H9 (cell line): ENCODE measurements around the gene SEZ6. TPM values are rescaled to one million over a fixed set of nuclear protein-coding genes. Genes with fewer than 3 reads are reported as not detected.

Experiments
- DNase-seq: peaks from one replicate; pipeline ENCODE4 v3.0.0-alpha.2; 2017
- H2AFZ ChIP-seq: one replicate; pipeline ENCODE4 v1.6.1; 2013; ENCODE audit warnings: mild to moderate bottlenecking, low read length, control low read depth, moderate library complexity
- H2AK5ac ChIP-seq: 2 replicates; pipeline ENCODE4 v1.6.1; 2013; ENCODE audit warnings: low read length, control low read depth, mixed read lengths; ENCODE audit not compliant: insufficient read length
- H2BK120ac ChIP-seq: one replicate; pipeline ENCODE4 v1.6.1; 2013; ENCODE audit warnings: low read depth, mild to moderate bottlenecking, low read length, control low read depth, inconsistent platforms; ENCODE audit not compliant: poor library complexity, severe bottlenecking
- H2BK12ac ChIP-seq: 2 replicates; pipeline ENCODE4 v1.6.1; 2013; ENCODE audit warnings: low read length, control low read depth, mixed read lengths, low read depth; ENCODE audit not compliant: insufficient read length
- H2BK15ac ChIP-seq: 2 replicates; pipeline ENCODE4 v1.6.1; 2013; ENCODE audit warnings: low read depth, low read length, control low read depth
- H2BK20ac ChIP-seq: one replicate; pipeline ENCODE4 v1.6.1; 2013; ENCODE audit warnings: low read depth, mild to moderate bottlenecking, low read length, control low read depth, inconsistent platforms; ENCODE audit not compliant: poor library complexity, severe bottlenecking
- H2BK5ac ChIP-seq: 2 replicates; pipeline ENCODE4 v1.6.1; 2013; ENCODE audit warnings: low read length, control low read depth, mixed read lengths; ENCODE audit not compliant: insufficient read length
- H3K14ac ChIP-seq: 2 replicates; pipeline ENCODE4 v1.6.1; 2013; ENCODE audit warnings: low read length, control low read depth; ENCODE audit not compliant: insufficient read depth
- H3K18ac ChIP-seq: 2 replicates; pipeline ENCODE4 v1.6.1; 2013; ENCODE audit warnings: low read depth, mild to moderate bottlenecking, mixed read lengths, low read length, control low read depth; ENCODE audit not compliant: insufficient read length
- H3K23ac ChIP-seq: 2 replicates; pipeline ENCODE4 v1.6.1; 2013; ENCODE audit warnings: low read length, control low read depth, mixed read lengths, low read depth; ENCODE audit not compliant: insufficient read length
- H3K23me2 ChIP-seq: 2 replicates; pipeline ENCODE4 v1.6.1; 2013; ENCODE audit warnings: low read depth, mild to moderate bottlenecking, mixed read lengths, low read length, control low read depth; ENCODE audit not compliant: insufficient read length, poor library complexity, severe bottlenecking
- H3K27ac ChIP-seq: 2 replicates; pipeline ENCODE4 v1.5.1; 2013; ENCODE audit warnings: low read length, control low read depth, mixed read lengths, low read depth; ENCODE audit not compliant: insufficient read length
- H3K27me3 ChIP-seq: 2 replicates; pipeline ENCODE4 v1.6.1; 2013; ENCODE audit warnings: low read length, control low read depth, inconsistent platforms; ENCODE audit not compliant: insufficient read depth
- H3K4ac ChIP-seq: 2 replicates; pipeline ENCODE4 v1.6.1; 2013; ENCODE audit warnings: low read depth, mild to moderate bottlenecking, control low read depth, inconsistent platforms, low read length, moderate library complexity
- H3K4me1 ChIP-seq: 2 replicates; pipeline ENCODE4 v1.6.1; 2013; ENCODE audit warnings: low read length, control low read depth, inconsistent platforms; ENCODE audit not compliant: insufficient read depth
- H3K4me2 ChIP-seq: 2 replicates; pipeline ENCODE4 v1.6.1; 2013; ENCODE audit warnings: low read length, control low read depth, mixed read lengths; ENCODE audit not compliant: insufficient read length, insufficient read depth
- H3K56ac ChIP-seq: 2 replicates; pipeline ENCODE4 v1.6.1; 2013; ENCODE audit warnings: low read depth, mild to moderate bottlenecking, mixed read lengths, low read length, control low read depth; ENCODE audit not compliant: insufficient read length
- H3K79me1 ChIP-seq: 2 replicates; pipeline ENCODE4 v1.6.1; 2013; ENCODE audit warnings: low read depth, mild to moderate bottlenecking, moderate library complexity, low read length, control low read depth, inconsistent platforms; ENCODE audit not compliant: insufficient read depth, poor library complexity, severe bottlenecking
- H3K79me2 ChIP-seq: 2 replicates; pipeline ENCODE4 v1.6.1; 2013; ENCODE audit warnings: low read length, control low read depth, inconsistent platforms; ENCODE audit not compliant: insufficient read depth
- H3K9ac ChIP-seq: 2 replicates; pipeline ENCODE4 v1.6.1; 2013; ENCODE audit warnings: low read length, control low read depth, mixed read lengths; ENCODE audit not compliant: insufficient read length; ENCODE audit errors: extremely low read depth
- H3K9me3 ChIP-seq: one replicate; pipeline ENCODE4 v1.6.1; 2013; ENCODE audit warnings: low read depth, low read length, inconsistent platforms; ENCODE audit not compliant: control insufficient read depth
- H3T11ph ChIP-seq: one replicate; pipeline ENCODE4 v1.6.1; 2013; ENCODE audit warnings: mild to moderate bottlenecking, low read length, control low read depth, inconsistent platforms
- H4K20me1 ChIP-seq: one replicate; pipeline ENCODE4 v1.6.1; 2013; ENCODE audit not compliant: control insufficient read depth, insufficient read length, insufficient read depth
- H4K5ac ChIP-seq: 2 replicates; pipeline ENCODE4 v1.6.1; 2013; ENCODE audit warnings: low read depth, mild to moderate bottlenecking, mixed read lengths, low read length, control low read depth; ENCODE audit not compliant: insufficient read length
- H4K8ac ChIP-seq: replicated peaks from 2 replicates; pipeline ENCODE4 v1.6.1; 2013; ENCODE audit warnings: low read length, control low read depth, mixed read lengths, low read depth; ENCODE audit not compliant: insufficient read length
- H4K91ac ChIP-seq: 2 replicates; pipeline ENCODE4 v1.6.1; 2013; ENCODE audit warnings: low read depth, mild to moderate bottlenecking, moderate library complexity, mixed read lengths, low read length, control low read depth; ENCODE audit not compliant: insufficient read length
- H3K27ac Mint-ChIP-seq, 3 experiments: 2 replicates in 2 of 3; 3 replicates in 1 of 3; pipeline ENCODE4 v1.8.0; 2020 to 2021; ENCODE audit warnings: mixed read lengths in 3 of 3, mild to moderate bottlenecking in 1 of 3, moderate library complexity in 1 of 3
- H3K27me3 Mint-ChIP-seq: 2 replicates; pipeline ENCODE4 v1.8.0; 2021; ENCODE audit warnings: low read depth, mild to moderate bottlenecking, moderate library complexity, mixed read lengths
- H3K36me3 Mint-ChIP-seq, 3 experiments: 2 replicates in 2 of 3; 3 replicates in 1 of 3; pipeline ENCODE4 v1.8.0; 2020 to 2021; ENCODE audit warnings: low read depth in 3 of 3, mixed read lengths in 3 of 3; ENCODE audit not compliant: insufficient read depth in 1 of 3
- H3K4me1 Mint-ChIP-seq, 2 experiments: 2 replicates each; pipeline ENCODE4 v1.8.0; 2020; ENCODE audit warnings: mixed read lengths in 2 of 2
- H3K4me3 Mint-ChIP-seq, 2 experiments: 2 replicates in 1 of 2; 3 replicates in 1 of 2; pipeline ENCODE4 v1.8.0; 2020 to 2021; ENCODE audit warnings: mild to moderate bottlenecking in 2 of 2, mixed read lengths in 2 of 2, moderate library complexity in 1 of 2
- H3K9me3 Mint-ChIP-seq, 2 experiments: 2 replicates in 1 of 2; 3 replicates in 1 of 2; pipeline ENCODE4 v1.8.0; 2020; ENCODE audit warnings: mild to moderate bottlenecking in 2 of 2, mixed read lengths in 2 of 2, moderate library complexity in 1 of 2
- WGBS: extraction: QIAGEN DNeasy Blood & Tissue Kit; methylation state at CpG from one replicate; pipeline ENCODE4 v1.1.7; 2013; ENCODE audit warnings: missing lambda C conversion rate, low lambda C conversion rate, mixed read lengths; ENCODE audit not compliant: insufficient read length; ENCODE audit errors: extremely low coverage; 5-methylcytosine and 5-hydroxymethylcytosine counted together
- total RNA-seq: library from RNA; stranded (reverse); gene quantifications from 2 replicates; pipeline ENCODE4 v1.2.1, GENCODE V29; 2021
- TF ChIP-seq, protein P1 (sequence below): fragments of 200-600 bp; sonication (generic); conservative IDR thresholded peaks from 3 replicates; pipeline ENCODE4 v1.8.0; 2021; ENCODE audit warnings: antibody characterized with exemption, mild to moderate bottlenecking

Gene SEZ6
- total RNA-seq, 1 experiment from 2014 or later, result 1.8 TPM

DNA sequence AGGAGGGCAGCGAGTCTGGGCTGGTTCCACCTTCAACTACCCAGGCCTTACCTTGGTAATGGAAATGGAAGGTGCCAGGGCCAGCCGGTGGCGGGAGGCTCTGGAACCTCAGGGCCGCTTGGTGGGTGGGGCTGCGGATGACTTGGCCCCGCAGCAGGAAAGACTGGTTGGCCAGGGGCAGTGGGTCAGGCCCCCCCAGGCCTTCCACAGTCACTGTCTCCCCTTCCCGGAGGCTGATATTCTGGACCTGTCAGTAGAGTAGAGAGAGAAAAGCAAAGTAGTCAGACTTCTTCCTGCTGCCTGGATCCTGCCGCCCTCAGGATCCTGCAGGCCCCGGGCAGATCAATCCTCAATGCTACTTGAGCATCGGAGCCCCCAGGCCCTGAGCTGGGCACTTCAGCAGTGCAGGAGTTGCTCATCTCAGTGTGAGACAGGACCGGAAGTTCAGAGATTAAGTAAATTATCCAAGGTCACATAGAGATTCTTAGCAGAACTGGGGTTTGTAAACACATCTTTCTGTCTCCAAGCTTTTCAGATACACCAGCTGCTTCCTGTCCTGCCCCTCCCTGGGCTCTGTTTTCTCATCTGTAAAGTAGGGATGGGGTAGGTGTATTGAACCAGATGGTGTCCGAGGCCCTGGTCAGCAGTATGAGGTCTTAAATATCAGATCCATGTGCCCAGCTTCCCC is 36.0 kb downstream of the SEZ6 start:
- Histone ChIP-seq H3K9ac (no peak overlapping the region), H4K20me1 (no peaks in the 10 kb centered on the region), H2AK5ac (no peak overlapping the region), H4K5ac (no peak overlapping the region), H2AFZ (no peak overlapping the region), H4K8ac (no peak overlapping the region), H4K91ac (no peak overlapping the region), H3K27ac (no peak overlapping the region), H3K27me3 (no peaks in the 10 kb centered on the region), H2BK12ac (no peak overlapping the region), H2BK15ac (no peak overlapping the region), H3T11ph (no peak overlapping the region), H3K56ac (no peak overlapping the region), H3K79me2 (no peaks in the 10 kb centered on the region), H2BK120ac (no peak overlapping the region), H3K23ac (no peak overlapping the region), H3K4me2 (no peak overlapping the region), H3K14ac (no peak overlapping the region), H3K18ac (no peak overlapping the region), H3K9me3 (no peaks in the 10 kb centered on the region), H3K4ac (no peak overlapping the region), H2BK5ac (no peak overlapping the region), H3K4me1 (peaks cover 8% of the 10 kb centered on the region; the same call in 1 of the 2 replicates), H3K79me1 (no peaks in the 10 kb centered on the region), H3K23me2 (no peaks in the 10 kb centered on the region), H2BK20ac (no peak overlapping the region)
- Mint-ChIP-seq H3K27ac (peak overlapping the region in 1 of 3 experiments; percentile 70; a peak in 3 of 7 replicates), H3K27me3 (peaks cover 2% of the 10 kb centered on the region), H3K4me3 (no peak overlapping the region), H3K4me1 (peaks cover 59 to 66% of the 10 kb centered on the region in 2 experiments), H3K36me3 (no peaks in the 10 kb centered on the region), H3K9me3 (no peaks in the 10 kb centered on the region; a peak in 1 of 5 replicates)
- DNase-seq, result no peak
- TF ChIP-seq, protein P1, sequence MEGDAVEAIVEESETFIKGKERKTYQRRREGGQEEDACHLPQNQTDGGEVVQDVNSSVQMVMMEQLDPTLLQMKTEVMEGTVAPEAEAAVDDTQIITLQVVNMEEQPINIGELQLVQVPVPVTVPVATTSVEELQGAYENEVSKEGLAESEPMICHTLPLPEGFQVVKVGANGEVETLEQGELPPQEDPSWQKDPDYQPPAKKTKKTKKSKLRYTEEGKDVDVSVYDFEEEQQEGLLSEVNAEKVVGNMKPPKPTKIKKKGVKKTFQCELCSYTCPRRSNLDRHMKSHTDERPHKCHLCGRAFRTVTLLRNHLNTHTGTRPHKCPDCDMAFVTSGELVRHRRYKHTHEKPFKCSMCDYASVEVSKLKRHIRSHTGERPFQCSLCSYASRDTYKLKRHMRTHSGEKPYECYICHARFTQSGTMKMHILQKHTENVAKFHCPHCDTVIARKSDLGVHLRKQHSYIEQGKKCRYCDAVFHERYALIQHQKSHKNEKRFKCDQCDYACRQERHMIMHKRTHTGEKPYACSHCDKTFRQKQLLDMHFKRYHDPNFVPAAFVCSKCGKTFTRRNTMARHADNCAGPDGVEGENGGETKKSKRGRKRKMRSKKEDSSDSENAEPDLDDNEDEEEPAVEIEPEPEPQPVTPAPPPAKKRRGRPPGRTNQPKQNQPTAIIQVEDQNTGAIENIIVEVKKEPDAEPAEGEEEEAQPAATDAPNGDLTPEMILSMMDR, result no peak
- no CpG with 5 or more reads among the region's 12 CpGs for WGBS
